Fibroblast of lung (primary cell): Measurements from ENCODE around the gene PPP1R9A. TPM values are rescaled to one million over a fixed set of nuclear protein-coding genes. Genes with fewer than 3 reads are reported as not detected.

Experiments used
- DNase-seq, 2 donors: peaks; one replicate each; pipeline versions ENCODE4 v3.0.0 to v3.0.0-alpha.2; 2010; ENCODE audit warnings: low read depth in 2 of 2
- H2AFZ ChIP-seq: 2 replicates; pipeline ENCODE4 v1.5.1; 2012; ENCODE audit warnings: low read length, control low read depth, inconsistent platforms
- H3K27ac ChIP-seq: 2 replicates; pipeline ENCODE4 v1.5.1; 2011; ENCODE audit warnings: low read length, control low read depth; ENCODE audit not compliant: insufficient read depth
- H3K27me3 ChIP-seq: 2 replicates; pipeline ENCODE4 v1.5.1; 2011; ENCODE audit warnings: mild to moderate bottlenecking, low read length; ENCODE audit not compliant: control insufficient read depth, insufficient read depth
- H3K36me3 ChIP-seq: 2 replicates; pipeline ENCODE4 v1.5.1; 2011; ENCODE audit warnings: low read length; ENCODE audit not compliant: control insufficient read depth, insufficient read depth
- H3K4me1 ChIP-seq: 2 replicates; pipeline ENCODE4 v1.5.1; 2011; ENCODE audit warnings: low read length; ENCODE audit not compliant: control insufficient read depth, insufficient read depth; ENCODE audit errors: extremely low read depth
- H3K4me2 ChIP-seq: 2 replicates; pipeline ENCODE4 v1.5.1; 2011; ENCODE audit warnings: low read length, control low read depth; ENCODE audit not compliant: insufficient read depth; ENCODE audit errors: extremely low read depth
- H3K4me3 ChIP-seq, 4 experiments: fragments of 200-600 bp in 1 of 4; sonication (generic) in 1 of 4; replicated peaks in 1 of 4; 2 replicates each; pipeline ENCODE4 v1.5.1; 2011 to 2016; ENCODE audit warnings: low read length in 4 of 4, low read depth in 3 of 4, mild to moderate bottlenecking in 3 of 4, control low read depth in 2 of 4, inconsistent platforms in 1 of 4, mixed read lengths in 1 of 4; ENCODE audit not compliant: insufficient read depth in 1 of 4; ENCODE audit errors: control extremely low read depth in 1 of 4
- H3K79me2 ChIP-seq: 2 replicates; pipeline ENCODE4 v1.5.1; 2012; ENCODE audit warnings: mild to moderate bottlenecking, low read length, inconsistent platforms; ENCODE audit not compliant: control insufficient read depth, insufficient read depth
- H3K9ac ChIP-seq: 2 replicates; pipeline ENCODE4 v1.5.1; 2011; ENCODE audit warnings: mild to moderate bottlenecking, low read length, control low read depth; ENCODE audit not compliant: insufficient read depth
- H3K9me3 ChIP-seq: 2 replicates; pipeline ENCODE4 v1.5.1; 2012; ENCODE audit warnings: low read depth, low read length; ENCODE audit not compliant: control insufficient read depth, insufficient read depth
- H4K20me1 ChIP-seq: 2 replicates; pipeline ENCODE4 v1.5.1; 2011; ENCODE audit warnings: low read length; ENCODE audit not compliant: control insufficient read depth, insufficient read depth; ENCODE audit errors: extremely low read depth
- EZH2 ChIP-seq: IDR thresholded peaks from 2 replicates; pipeline ENCODE4 v1.5.1; 2012; ENCODE audit warnings: low read length, control low read depth, mild to moderate bottlenecking; ENCODE audit errors: missing control alignments
- polyA plus RNA-seq, 2 donors: library from polyadenylated mRNA; depleted of rRNA in 1 of 2; stranded (reverse) in 1 of 2; unstranded in 1 of 2; fragments of >200 nt; gene quantifications; 2 replicates each; pipeline ENCODE4 v1.2.1, GENCODE V29; 2011 to 2012; ENCODE audit warnings: missing spikeins in 1 of 2
- total RNA-seq: library from RNA; depleted of rRNA; stranded (reverse); fragments of >200 nt; gene quantifications from 2 replicates; pipeline ENCODE4 v1.2.1, GENCODE V29; 2014
- TF ChIP-seq, protein P1 (sequence below), 2 donors: IDR thresholded peaks in 1 of 2; conservative IDR thresholded peaks in 1 of 2; 1 replicate in 1 of 2; 2 replicates in 1 of 2; pipeline ENCODE4 v1.5.1; 2011 to 2012; ENCODE audit warnings: low read length in 2 of 2, control low read depth in 1 of 2, inconsistent platforms in 1 of 2, low read depth in 1 of 2, mild to moderate bottlenecking in 1 of 2

PPP1R9A gene
- total and polyA plus RNA-seq, 2 donors (not counting 1 experiment from before 2014, with no cell fraction given): 0.68 to 3.3 TPM

DNA sequence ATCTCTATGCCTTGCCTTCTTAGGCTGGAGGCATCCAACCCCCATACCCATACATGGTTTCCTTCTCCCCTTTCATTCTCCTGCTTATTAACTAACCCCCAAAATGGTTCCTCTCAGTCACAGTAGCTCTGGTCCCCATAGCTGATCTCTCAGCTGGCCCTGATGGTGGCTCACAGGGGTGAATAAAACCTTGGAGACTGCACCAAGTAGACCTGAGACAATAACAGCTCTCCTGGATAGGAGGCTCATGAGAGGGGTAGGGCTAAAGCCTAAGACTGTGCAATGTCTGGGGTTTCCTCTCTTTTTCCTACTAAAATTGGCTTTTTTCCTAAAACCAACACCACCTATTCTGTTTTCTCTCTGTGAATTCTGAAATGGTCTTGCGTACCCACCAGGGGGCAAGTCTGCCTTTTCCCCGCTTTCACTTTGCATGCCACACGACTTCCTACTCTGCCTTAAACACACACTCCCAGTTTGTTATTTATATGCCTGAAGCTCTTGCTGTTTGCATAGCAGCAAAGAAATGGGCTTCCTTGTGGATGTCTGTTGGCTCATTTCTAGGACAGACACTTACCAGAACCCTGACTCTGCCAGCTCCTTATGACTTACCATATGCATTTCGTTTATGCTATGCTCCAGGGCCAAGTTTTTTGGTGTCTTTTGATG is 435.4 kb downstream of the PPP1R9A start:
- H3K4me3 ChIP-seq: no peak overlapping the region
- no peak for DNase-seq
- no peak overlapping the region for H3K9ac ChIP-seq
- H3K79me2 ChIP-seq: no peaks in the 10 kb centered on the region
- no peaks in the 10 kb centered on the region for H3K4me1 ChIP-seq
- H3K4me2 ChIP-seq: no peak overlapping the region
- TF ChIP-seq, protein P1, sequence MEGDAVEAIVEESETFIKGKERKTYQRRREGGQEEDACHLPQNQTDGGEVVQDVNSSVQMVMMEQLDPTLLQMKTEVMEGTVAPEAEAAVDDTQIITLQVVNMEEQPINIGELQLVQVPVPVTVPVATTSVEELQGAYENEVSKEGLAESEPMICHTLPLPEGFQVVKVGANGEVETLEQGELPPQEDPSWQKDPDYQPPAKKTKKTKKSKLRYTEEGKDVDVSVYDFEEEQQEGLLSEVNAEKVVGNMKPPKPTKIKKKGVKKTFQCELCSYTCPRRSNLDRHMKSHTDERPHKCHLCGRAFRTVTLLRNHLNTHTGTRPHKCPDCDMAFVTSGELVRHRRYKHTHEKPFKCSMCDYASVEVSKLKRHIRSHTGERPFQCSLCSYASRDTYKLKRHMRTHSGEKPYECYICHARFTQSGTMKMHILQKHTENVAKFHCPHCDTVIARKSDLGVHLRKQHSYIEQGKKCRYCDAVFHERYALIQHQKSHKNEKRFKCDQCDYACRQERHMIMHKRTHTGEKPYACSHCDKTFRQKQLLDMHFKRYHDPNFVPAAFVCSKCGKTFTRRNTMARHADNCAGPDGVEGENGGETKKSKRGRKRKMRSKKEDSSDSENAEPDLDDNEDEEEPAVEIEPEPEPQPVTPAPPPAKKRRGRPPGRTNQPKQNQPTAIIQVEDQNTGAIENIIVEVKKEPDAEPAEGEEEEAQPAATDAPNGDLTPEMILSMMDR (conservative IDR thresholded peaks at IDR 0.05 in 1 of 2, IDR thresholded peaks at IDR 0.05 in 1 of 2; ENCODE audit: low read depth in 1 of 2, low read length in 2 of 2): peak in 1 of 2 donors; percentile 16
- TF ChIP-seq EZH2: no peak
- no peak overlapping the region for H3K27ac ChIP-seq
- H4K20me1 ChIP-seq: no peaks in the 10 kb centered on the region
- H2AFZ ChIP-seq: no peak overlapping the region
- no peaks in the 10 kb centered on the region for H3K9me3 ChIP-seq
- no peaks in the 10 kb centered on the region for H3K27me3 ChIP-seq
- no peaks in the 10 kb centered on the region for H3K36me3 ChIP-seq
